Coronary artery (tissue), 2 donors: ENCODE measurements around the gene CAD.
"Not testable (repeated sequence)": the region's sequence is repeated elsewhere in the genome, so short reads cannot be mapped to it uniquely, and the experiment has no call there.

ENCODE experiments used
- DNase-seq: peaks from one replicate; pipeline ENCODE4 v3.0.0-alpha.2; 2017; ENCODE audit warnings: low spot score
- H3K27ac ChIP-seq, 2 donors: fragments of 200-600 bp; sonication (generic); one replicate each; pipeline ENCODE4 v1.5.1; 2016 to 2019
- H3K4me3 ChIP-seq: fragments of 200-600 bp; sonication (generic); 2 replicates; pipeline ENCODE4 v1.5.1; 2016; ENCODE audit warnings: mild to moderate bottlenecking, moderate library complexity
- CTCF ChIP-seq: fragments of 200-600 bp; sonication (generic); IDR thresholded peaks from one replicate; pipeline ENCODE4 v1.5.1; 2019; ENCODE audit warnings: antibody characterized with exemption

CAD gene

GRCh38 chr2:27217173-27218121, at the start of gene CAD:
Gene CAD, plus strand, starts transcription at chr2:27217369. Its CDS starts 183 bp downstream, at chr2:27217552.
- no peak for TF ChIP-seq CTCF
- Histone ChIP-seq H3K27ac (peak within 1 kb of the TSS; percentile 67 to 82), H3K4me3 (peak within 1 kb of the TSS; percentile 88)
- DNase-seq, result peak; percentile 86

GRCh38 chr2:27170581-27171337, 46.4 kb upstream of the CAD start:
- TF ChIP-seq CTCF, result no peak
- no peak for DNase-seq
- Histone ChIP-seq H3K4me3 (no peak overlapping the region), H3K27ac (no peak overlapping the region)

GRCh38 chr2:27171351-27171848, 45.8 kb upstream of the CAD start:
- DNase-seq, result no peak
- no peak overlapping the region for H3K4me3 ChIP-seq
- no peak for TF ChIP-seq CTCF
- H3K27ac ChIP-seq, result no peak overlapping the region

- no peak for DNase-seq
- Histone ChIP-seq H3K27ac (peak overlapping the region in 1 of 2 donors; percentile 51), H3K4me3 (no peak overlapping the region)
- no peak for TF ChIP-seq CTCF
Observed at GRCh38 chr2:27174638-27175037, 42.5 kb upstream of the CAD start.

- peak overlapping the region in 1 of 2 donors; percentile 51 for H3K27ac ChIP-seq
- DNase-seq, result no peak
- TF ChIP-seq CTCF, result no peak
- no peak overlapping the region for H3K4me3 ChIP-seq
Observed at GRCh38 chr2:27175330-27175729, 41.8 kb upstream of the CAD start.

GRCh38 chr2:27175781-27176180, 41.4 kb upstream of the CAD start:
- DNase-seq, result not testable (repeated sequence)
- H3K27ac ChIP-seq, result peak overlapping the region in 1 of 2 donors; percentile 51

More at GRCh38 chr2:27175781-27176180, 41.4 kb upstream of the CAD start:
- not testable (repeated sequence) for H3K4me3 ChIP-seq
